ENCODE measurements around the gene TANC1.

DNA sequence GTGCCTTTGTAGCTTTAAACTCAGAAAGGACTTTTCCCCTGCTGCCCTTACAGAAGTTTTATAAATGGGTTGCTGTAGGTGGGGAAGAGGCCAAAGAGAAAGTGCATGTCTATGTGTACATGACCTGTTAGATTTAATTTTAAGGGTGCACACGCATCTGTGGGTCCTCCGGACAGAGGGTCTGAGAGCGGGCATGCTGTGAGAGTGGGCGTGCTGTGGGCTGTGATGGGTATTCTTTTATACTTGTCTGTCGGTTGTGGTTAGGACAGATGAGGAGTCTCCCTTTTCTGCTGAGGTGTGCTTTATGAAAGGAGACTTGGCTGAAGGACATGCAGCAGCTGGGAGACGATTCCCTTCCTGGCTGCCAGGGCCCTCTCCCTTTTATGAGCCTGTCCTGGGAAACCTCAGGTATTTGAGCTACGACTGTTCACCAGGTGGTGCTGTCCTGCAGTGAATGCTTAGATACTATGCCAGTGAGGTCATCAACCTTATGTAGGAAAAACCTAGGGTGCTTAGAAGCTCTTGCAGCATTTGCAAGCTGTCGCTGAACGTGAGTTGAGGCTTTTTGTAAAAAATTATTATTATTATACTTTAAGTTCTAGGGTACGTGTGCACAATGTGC is 67.5 kb downstream of the TANC1 start:
- TF ChIP-seq, protein P1, sequence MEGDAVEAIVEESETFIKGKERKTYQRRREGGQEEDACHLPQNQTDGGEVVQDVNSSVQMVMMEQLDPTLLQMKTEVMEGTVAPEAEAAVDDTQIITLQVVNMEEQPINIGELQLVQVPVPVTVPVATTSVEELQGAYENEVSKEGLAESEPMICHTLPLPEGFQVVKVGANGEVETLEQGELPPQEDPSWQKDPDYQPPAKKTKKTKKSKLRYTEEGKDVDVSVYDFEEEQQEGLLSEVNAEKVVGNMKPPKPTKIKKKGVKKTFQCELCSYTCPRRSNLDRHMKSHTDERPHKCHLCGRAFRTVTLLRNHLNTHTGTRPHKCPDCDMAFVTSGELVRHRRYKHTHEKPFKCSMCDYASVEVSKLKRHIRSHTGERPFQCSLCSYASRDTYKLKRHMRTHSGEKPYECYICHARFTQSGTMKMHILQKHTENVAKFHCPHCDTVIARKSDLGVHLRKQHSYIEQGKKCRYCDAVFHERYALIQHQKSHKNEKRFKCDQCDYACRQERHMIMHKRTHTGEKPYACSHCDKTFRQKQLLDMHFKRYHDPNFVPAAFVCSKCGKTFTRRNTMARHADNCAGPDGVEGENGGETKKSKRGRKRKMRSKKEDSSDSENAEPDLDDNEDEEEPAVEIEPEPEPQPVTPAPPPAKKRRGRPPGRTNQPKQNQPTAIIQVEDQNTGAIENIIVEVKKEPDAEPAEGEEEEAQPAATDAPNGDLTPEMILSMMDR (conservative IDR thresholded peaks at IDR 0.05 in 1 of 2, IDR thresholded peaks at IDR 0.05 in 1 of 2; ENCODE audit: extremely low read depth in 1 of 2, insufficient read depth in 1 of 2, low read depth in 1 of 2, low read length in 2 of 2), result peak; percentile 56 to 76
- TF ChIP-seq EZH2 (IDR thresholded peaks at IDR 0.05; ENCODE audit: borderline replicate concordance, low read length), result no peak
